Measurements from ENCODE around the gene WDR72. TPM values are rescaled to one million over a fixed set of nuclear protein-coding genes. Genes with fewer than 3 reads are reported as not detected.

WDR72 gene
- total and polyA plus RNA-seq, 2 of the 13 experiments (the other 11 are each of a cell fraction or from before 2014, with no cell fraction given): 0.21 to 0.60 TPM

GRCh38 chr15:53569751-53570480 is 189.5 kb downstream of the WDR72 start:
- TF ChIP-seq SOX13 (IDR thresholded peaks at IDR 0.05) (no peak), SOX13 (CRISPR knock-in tag; conservative IDR thresholded peaks at IDR 0.05 in 1 of 2, IDR thresholded peaks at IDR 0.05 in 1 of 2) (peak in 1 of 2 experiments; percentile 21; a peak in 1 of 4 replicates), SRF (IDR thresholded peaks at IDR 0.05; ENCODE audit: low read depth, low read length) (no peak), HNF1A (IDR thresholded peaks at IDR 0.05; ENCODE audit: low read depth) (no peak), HNF1A (CRISPR knock-in tag; IDR thresholded peaks at IDR 0.05; ENCODE audit: borderline replicate concordance) (no peak), E2F1 (CRISPR knock-in tag; IDR thresholded peaks at IDR 0.05) (no peak)
- Histone ChIP-seq H3K9me3 (ENCODE audit: low read length) (no peaks in the 10 kb centered on the region), H3K4me1 (ENCODE audit: insufficient read depth, low read length) (no peaks in the 10 kb centered on the region), H3K79me2 (ENCODE audit: insufficient read depth, low read length) (no peaks in the 10 kb centered on the region), H4K20me1 (ENCODE audit: insufficient read depth, low read length) (no peaks in the 10 kb centered on the region), H3K27me3 (ENCODE audit: control insufficient read depth in 1 of 2, insufficient read depth in 2 of 2, low read length in 2 of 2) (no peaks in the 10 kb centered on the region), H3K27ac (ENCODE audit: extremely low read length, insufficient read depth, low read length) (no peak overlapping the region), H3K4me3 (replicated peaks in 1 of 3; ENCODE audit: insufficient read depth in 1 of 3, low read depth in 2 of 3, low read length in 3 of 3) (no peak overlapping the region), H2AFZ (ENCODE audit: low read length) (no peak overlapping the region), H3K9ac (ENCODE audit: insufficient read depth, low read depth, low read length) (no peak overlapping the region), H3K36me3 (replicated peaks in 1 of 2; ENCODE audit: control insufficient read depth in 1 of 2, insufficient read depth in 2 of 2, low read length in 2 of 2) (no peaks in the 10 kb centered on the region), H3K4me2 (ENCODE audit: low read depth, low read length) (no peak overlapping the region)
- POLR2A ChIA-PET: no interaction called here
- BruUV-seq (replicated peaks): no TSS peak
- in situ Hi-C loops (cut with HindIII; ENCODE audit: extremely low pct_ligation_motif_present, low pct_unique_long_range_greater_than_20kb) (no loop called here), intact Hi-C loops (cut with micrococcal nuclease; ENCODE audit: unreplicated experiment) (no loop called here)
- FAIRE-seq (no peak), ATAC-seq (no peak), DNase-seq (ENCODE audit: low spot score) (no peak)
- 31% methylated on average over 3 of the region's 3 CpGs for WGBS (ENCODE audit: low lambda C conversion rate)
- CTCF ChIA-PET (ENCODE audit: low intra/inter-chr PET ratio, low total read pairs): no interaction called here

Data from HepG2 (cell line).